Right cardiac atrium (tissue), 5 donors: ENCODE results near the gene PSORS1C2. TPM values are rescaled to one million over a fixed set of nuclear protein-coding genes. Genes with fewer than 3 reads are reported as not detected.

Experiments
- ATAC-seq, 2 donors: fragments of 200-7000 bp; cut with Tn5 transposase; one replicate each; pipeline versions ENCODE4 v1.8.0 to v1.9.1; 2020; ENCODE audit warnings: moderate library complexity in 2 of 2, mild to moderate bottlenecking in 1 of 2
- DNase-seq, 3 donors: peaks; one replicate each; pipeline ENCODE4 v3.0.0-alpha.2; 2020
- H3K27ac ChIP-seq: one replicate; pipeline ENCODE4 v1.5.1; 2013; ENCODE audit warnings: mild to moderate bottlenecking, low read length, control low read depth, moderate library complexity
- H3K27me3 ChIP-seq: one replicate; pipeline ENCODE4 v1.6.1; 2013; ENCODE audit not compliant: control insufficient read depth, insufficient read depth
- H3K4me1 ChIP-seq: one replicate; pipeline ENCODE4 v1.6.1; 2013; ENCODE audit warnings: low read length; ENCODE audit not compliant: control insufficient read depth, insufficient read depth
- H3K4me3 ChIP-seq: one replicate; pipeline ENCODE4 v1.5.1; 2013; ENCODE audit warnings: low read length, control low read depth
- H3K9me3 ChIP-seq: one replicate; pipeline ENCODE4 v1.6.1; 2013; ENCODE audit warnings: low read length; ENCODE audit not compliant: control insufficient read depth
- WGBS: extraction: QIAGEN DNeasy Blood & Tissue Kit; methylation state at CpG from one replicate; pipeline ENCODE4 v1.1.7; 2013; 5-methylcytosine and 5-hydroxymethylcytosine counted together
- intact Hi-C, 4 donors: fragments of 100-400 bp; cut with DNase I; formaldehyde crosslinking; loops; one replicate each; pipeline versions ENCODE4 v1.11.0 to v1.14.0; 2022 to 2023
- polyA plus RNA-seq: library from polyadenylated mRNA; stranded (reverse); fragments of 200-250 nt; gene quantifications from one replicate; pipeline ENCODE4 v1.2.3, GENCODE V29; 2013
- total RNA-seq, 4 donors: library from RNA; stranded (reverse); fragmentation: NEBNext Ultra II Directional; extraction: Animal tissue kit (Norgen Biotek cat#: 25700); gene quantifications; one replicate each; pipeline ENCODE4 v1.2.1, GENCODE V29; 2021
- donor health status: healthy with polysubstance abuse.
- donor health status: DM: no; HTN: yes; CAD: no.
- donor health status: DM: no; HTN: no; CAD: no.
- donor health status: DM: no; HTN: yes; CAD: no; lungs with severe emphysema.
- donor health status: DM: yes; HTN: yes; CAD: no.

The PSORS1C2 gene
- total and polyA plus RNA-seq, 5 donors: not detected

DNA sequence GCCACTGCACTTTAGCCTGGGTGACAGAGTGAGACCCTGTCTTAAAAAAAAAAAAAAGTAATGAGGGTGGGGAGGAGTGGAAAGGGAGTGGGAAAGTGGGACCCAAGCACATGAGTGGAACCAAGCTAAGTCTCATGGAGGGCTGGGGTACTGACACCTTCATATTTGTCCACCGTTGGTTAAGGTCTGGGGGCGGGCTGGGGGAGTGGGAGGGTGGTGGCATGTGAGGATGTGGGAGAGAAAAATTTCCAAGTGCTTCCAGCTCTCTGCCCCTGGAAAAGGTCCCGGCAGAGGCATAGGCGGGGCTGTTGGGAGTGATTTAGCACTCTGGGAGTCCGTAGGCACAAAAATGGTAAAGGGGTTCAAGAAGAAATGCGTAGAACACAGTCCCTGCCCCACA lies 6.1 kb downstream of the PSORS1C2 start:
- intact Hi-C loops: loop anchor here in 1 of 4 donors (10.0 kb wide), 1 partner anchor 242 kb away; no protein-coding TSS in a partner anchor
- Histone ChIP-seq H3K9me3 (no peaks in the 10 kb centered on the region), H3K27ac (no peak overlapping the region), H3K27me3 (no peaks in the 10 kb centered on the region), H3K4me3 (no peak overlapping the region), H3K4me1 (peaks cover under 1% of the 10 kb centered on the region)
- DNase-seq (no peak), ATAC-seq (no peak)
- 67% methylated on average over 6 of the region's 6 CpGs for WGBS

DNA sequence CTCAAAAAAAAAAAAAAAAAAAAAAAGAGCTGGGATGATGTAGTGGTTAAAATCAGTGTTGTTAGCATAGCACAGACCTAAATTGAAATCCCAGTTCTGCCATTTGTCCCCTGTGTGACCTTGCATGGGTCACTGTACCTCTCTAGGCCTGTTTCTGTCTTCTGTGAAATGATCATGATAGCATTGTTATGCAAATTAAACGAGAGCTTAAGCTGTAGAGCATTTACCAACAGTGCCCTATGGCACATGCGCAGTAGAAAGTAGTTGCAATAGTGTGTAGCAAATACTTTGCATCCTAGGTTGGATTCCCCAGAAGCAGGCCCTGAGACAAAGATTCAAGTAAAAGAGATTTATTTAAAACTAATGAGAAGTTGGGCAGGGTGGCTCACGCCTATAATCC lies 7.3 kb downstream of the PSORS1C2 start:
- Histone ChIP-seq H3K4me3 (no peak overlapping the region), H3K27ac (no peak overlapping the region), H3K27me3 (no peaks in the 10 kb centered on the region), H3K4me1 (peaks cover 2% of the 10 kb centered on the region), H3K9me3 (no peaks in the 10 kb centered on the region)
- ATAC-seq (no peak), DNase-seq (no peak)
- intact Hi-C loops: loop anchor here in 1 of 4 donors (10.0 kb wide), 1 partner anchor 243 kb away; no protein-coding TSS in a partner anchor
- WGBS: 75% methylated on average over 3 of the region's 3 CpGs

DNA sequence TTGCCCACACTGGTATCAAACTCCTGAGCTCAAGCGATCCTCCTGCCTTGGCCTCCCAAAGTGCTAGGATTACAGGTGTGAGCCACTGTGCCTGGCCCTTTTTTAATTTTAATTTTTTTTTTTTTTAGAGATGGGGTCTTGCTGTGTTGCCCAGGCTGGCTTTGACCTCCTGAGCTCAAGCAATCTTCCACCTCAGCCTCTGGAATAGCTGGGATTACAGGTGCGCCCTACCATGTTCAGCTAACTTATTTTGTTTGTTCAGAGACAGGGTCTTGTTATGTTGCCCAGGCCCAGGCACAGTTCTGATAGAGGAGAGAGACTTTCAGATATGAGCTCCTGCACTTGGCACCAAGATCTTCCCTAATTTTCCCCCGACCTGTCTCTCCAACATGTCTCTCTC lies 8.1 kb downstream of the PSORS1C2 start:
- Histone ChIP-seq H3K27me3 (no peaks in the 10 kb centered on the region), H3K27ac (no peak overlapping the region), H3K4me3 (no peak overlapping the region), H3K9me3 (no peaks in the 10 kb centered on the region), H3K4me1 (peaks cover 8% of the 10 kb centered on the region)
- 93% methylated on average over 3 of the region's 3 CpGs for WGBS
- intact Hi-C loops: loop anchor here in 1 of 4 donors (10.0 kb wide), 1 partner anchor 244 kb away; no protein-coding TSS in a partner anchor
- DNase-seq: no peak
- ATAC-seq: no peak

DNA sequence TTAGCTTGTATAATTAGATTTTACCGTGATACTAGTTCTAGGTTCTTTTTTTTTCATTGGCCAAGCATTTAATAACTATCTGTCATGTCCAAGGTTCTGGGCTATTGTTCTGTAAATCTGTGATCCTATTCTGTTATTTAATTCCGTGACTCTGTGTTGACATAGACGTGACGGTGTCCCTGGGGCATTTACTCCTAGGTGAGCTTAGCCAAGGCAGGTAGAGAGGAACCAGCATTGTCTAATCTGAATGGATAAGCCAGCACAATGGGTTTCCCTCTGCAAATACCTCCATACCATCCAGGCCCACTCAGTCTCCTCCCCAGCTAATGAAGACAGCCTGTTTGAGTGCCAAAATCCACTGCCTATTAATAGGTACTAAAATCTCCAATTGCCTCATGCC lies 9.7 kb downstream of the PSORS1C2 start:
- intact Hi-C loops: loop anchor here in 1 of 4 donors (5.0 kb wide), 1 partner anchor 233 kb away; no protein-coding TSS in a partner anchor
- no peak overlapping the region for H3K4me3 ChIP-seq
- no peaks in the 10 kb centered on the region for H3K9me3 ChIP-seq
- ATAC-seq (no peak), DNase-seq (no peak)
- WGBS: 59% methylated on average over 4 of the region's 4 CpGs
- H3K4me1 ChIP-seq: peaks cover 12% of the 10 kb centered on the region
- no peaks in the 10 kb centered on the region for H3K27me3 ChIP-seq
- H3K27ac ChIP-seq: no peak overlapping the region

DNA sequence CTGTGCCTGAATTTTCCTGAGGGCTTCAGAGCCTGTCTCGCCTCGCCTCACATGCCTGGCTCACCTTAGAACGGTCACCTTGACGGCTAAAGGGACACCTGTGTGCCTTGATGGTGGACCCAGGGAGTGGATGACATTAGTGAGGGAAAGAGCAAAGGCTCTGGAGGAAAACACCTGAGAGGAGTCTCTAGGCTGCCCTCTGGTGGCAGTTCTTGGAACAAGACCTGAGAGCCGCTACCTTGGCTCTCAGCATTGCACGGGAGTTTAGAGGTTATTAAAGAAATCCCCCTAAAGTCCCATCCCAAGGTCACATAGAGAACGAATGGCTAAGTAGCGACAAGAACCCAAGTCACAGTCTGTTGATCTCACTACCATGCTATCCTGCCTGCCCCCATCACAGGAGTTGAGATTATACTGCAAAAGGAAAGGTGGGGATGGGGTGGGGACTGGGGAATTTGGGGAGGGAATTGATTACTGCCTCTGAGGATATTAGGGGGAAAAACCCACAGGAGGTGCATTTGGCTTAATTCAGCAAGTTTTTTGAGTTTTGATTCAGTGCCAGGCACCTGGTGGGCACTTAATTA lies 10.7 kb downstream of the PSORS1C2 start:
- DNase-seq: peak in 2 of 3 donors; percentile 47 to 83
- no peak overlapping the region for H3K4me3 ChIP-seq
- WGBS: 13% methylated on average over 8 of the region's 8 CpGs
- no peak for ATAC-seq
- H3K27me3 ChIP-seq: no peaks in the 10 kb centered on the region
- no peak overlapping the region for H3K27ac ChIP-seq
- intact Hi-C loops: loop anchor here in 1 of 4 donors (5.0 kb wide), 1 partner anchor 234 kb away; no protein-coding TSS in a partner anchor
- H3K9me3 ChIP-seq: no peaks in the 10 kb centered on the region
- peaks cover 14% of the 10 kb centered on the region for H3K4me1 ChIP-seq

DNA sequence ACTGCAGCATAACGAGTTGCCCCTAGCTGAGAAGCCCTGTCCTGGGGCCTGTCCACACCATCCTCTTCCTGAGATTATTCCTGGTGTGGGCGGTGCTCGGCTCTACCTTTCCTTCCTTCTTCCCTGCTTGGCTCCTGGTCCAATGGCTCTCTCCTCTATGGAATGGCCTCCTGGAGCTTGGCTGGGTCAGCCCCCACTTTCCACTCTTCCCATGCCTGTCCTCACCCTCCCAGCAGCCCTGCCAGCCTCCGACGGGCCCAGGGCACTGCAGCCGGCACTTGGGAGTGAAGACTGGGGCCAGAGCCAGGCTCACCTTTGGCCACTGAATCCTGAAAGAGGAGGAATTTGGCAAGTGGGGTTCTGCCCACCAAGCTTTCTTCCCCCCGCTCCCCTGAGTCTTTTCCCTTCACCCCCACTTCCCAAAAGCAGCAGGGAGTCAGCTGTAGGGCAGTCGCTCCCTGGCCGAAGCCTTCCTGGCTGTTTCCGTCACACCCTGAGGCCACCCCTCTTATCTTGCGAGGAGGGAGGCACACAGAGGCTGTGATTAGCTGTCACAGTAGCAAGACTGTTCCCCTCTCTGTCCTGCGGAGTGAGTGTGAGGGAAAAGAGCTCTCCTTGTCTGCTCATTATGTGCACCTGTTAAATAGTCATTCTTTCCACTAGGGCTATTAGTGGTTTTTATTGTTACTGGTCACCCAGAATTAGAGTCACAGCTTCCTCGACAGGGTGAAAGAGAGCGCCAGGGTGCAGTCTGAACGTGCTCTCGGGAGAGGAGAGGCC lies 12.3 kb downstream of the PSORS1C2 start:
- Histone ChIP-seq H3K4me3 (no peak overlapping the region), H3K4me1 (peaks cover 17% of the 10 kb centered on the region), H3K9me3 (no peaks in the 10 kb centered on the region), H3K27me3 (no peaks in the 10 kb centered on the region), H3K27ac (peak overlapping the region; percentile 93)
- 50% methylated on average over 16 of the region's 16 CpGs for WGBS
- intact Hi-C loops: loop anchor here in 1 of 4 donors (5.0 kb wide), 1 partner anchor 236 kb away; no protein-coding TSS in a partner anchor
- DNase-seq: no peak
- peak; percentile 48 to 65 for ATAC-seq

DNA sequence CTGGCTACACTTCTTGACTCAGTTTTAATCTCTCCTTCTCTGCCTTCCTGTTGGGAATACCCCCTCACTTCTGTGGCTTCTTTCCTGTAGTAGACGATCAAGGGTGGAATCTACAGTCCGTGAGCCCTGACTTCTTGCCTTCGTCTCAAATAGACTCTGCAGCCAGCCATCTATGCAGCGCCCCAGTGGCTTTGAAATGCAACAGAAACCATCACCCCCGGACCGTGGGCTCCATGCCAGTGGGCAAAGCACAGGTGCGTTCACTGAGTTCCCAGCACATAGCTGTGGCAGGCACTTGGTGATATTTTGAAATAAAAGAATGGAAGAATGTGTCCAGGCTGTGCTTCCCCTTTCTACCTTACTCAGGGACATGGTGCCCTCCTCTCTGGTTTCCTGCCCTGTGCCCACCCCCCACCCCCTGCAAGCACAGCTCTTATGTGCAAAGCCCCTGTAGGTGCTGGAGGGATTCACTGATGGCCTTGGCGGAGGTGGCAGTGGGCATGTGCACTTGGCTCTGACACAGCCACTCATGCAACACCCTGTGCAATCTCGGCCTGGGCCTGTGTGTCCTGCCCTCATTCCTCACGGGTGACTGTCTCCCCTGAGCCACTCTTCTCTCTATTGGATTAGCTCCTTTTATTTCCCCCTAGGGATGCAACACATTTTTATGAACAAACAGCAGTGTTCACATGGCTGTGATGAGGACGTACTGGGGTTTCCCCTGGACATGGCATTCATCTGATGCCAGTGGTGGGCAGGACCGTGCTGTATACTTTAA lies 13.1 kb downstream of the PSORS1C2 start:
- DNase-seq (peak in 1 of 3 donors; percentile 83), ATAC-seq (peak; percentile 52 to 57)
- Histone ChIP-seq H3K27ac (peak overlapping the region; percentile 93), H3K9me3 (no peaks in the 10 kb centered on the region), H3K27me3 (no peaks in the 10 kb centered on the region), H3K4me3 (no peak overlapping the region), H3K4me1 (peaks cover 17% of the 10 kb centered on the region)
- intact Hi-C loops: loop anchor here in 1 of 4 donors (5.0 kb wide), 1 partner anchor 237 kb away; no protein-coding TSS in a partner anchor
- WGBS: 54% methylated on average over 12 of the region's 12 CpGs

DNA sequence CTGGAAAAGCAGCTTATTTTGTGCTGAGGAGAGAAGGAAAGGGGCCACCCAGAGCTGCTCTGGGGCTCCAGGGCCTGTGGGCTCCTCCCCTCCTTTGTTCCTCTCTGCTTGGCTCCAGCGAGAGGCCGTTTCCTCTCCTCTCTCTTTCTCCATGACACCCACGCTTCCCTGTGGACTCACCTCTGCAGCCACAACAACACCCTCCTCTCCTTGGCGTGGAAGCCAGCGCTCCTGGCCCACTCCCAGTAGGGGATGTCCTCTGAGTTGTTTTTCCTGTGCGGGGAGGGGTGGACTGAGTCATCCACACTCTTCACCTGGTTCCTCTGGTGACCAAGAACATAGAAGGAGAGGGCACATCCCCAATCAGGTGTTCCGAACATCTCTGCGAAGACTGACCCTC lies 13.7 kb downstream of the PSORS1C2 start:
- no peaks in the 10 kb centered on the region for H3K9me3 ChIP-seq
- 43% methylated on average over 8 of the region's 8 CpGs for WGBS
- H3K27ac ChIP-seq: peak overlapping the region; percentile 75
- intact Hi-C loops: loop anchor here in 1 of 4 donors (5.0 kb wide), 1 partner anchor 237 kb away; no protein-coding TSS in a partner anchor
- H3K27me3 ChIP-seq: no peaks in the 10 kb centered on the region
- H3K4me1 ChIP-seq: peaks cover 17% of the 10 kb centered on the region
- peak in 2 of 3 donors; percentile 48 to 78 for DNase-seq
- ATAC-seq: peak; percentile 23 to 37
- H3K4me3 ChIP-seq: no peak overlapping the region

DNA sequence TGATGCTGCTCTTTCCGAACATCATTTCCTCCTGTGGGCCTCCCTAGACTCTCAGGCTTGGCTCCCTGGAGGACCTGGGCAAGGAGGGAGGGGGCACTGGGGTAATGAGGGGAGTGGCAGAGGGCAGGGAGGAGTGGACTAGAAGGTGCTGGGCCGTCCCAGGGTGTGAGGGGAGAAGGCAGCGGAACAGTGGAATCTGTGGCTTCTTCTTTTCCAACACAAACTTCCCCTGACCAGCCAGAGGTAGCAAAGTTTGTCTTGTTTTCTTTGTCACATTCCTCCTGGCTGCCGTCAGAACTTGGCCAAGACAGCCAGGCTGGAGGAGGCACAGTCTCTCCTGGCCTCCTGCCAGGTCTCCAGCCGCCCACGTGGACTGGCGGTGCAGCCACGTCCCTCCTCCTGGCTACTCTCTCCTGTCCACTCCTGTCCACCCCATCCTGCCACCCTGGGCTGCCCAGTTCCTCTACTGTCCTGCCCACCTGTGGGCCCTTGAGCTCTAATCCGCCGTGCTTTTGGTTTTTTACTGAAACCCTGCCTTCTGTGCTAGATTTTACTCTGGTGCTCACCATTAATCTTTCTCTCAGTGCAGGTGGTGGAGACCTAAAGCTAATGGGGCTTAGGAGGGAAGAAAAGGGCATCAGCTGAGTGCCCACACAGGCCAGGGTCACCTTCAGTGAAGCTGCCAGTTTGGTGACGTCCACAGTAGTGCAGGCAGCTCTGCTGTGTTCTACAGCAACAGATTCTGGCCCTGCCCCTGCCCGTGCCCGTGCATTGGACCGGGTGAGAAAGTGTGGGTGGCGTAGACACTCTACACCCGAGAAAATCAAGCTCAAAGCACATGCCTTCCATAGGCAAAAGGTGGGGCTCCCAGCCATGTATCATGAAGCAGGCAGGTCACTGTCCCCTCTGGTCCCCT lies 15.8 kb downstream of the PSORS1C2 start:
- Histone ChIP-seq H3K9me3 (no peaks in the 10 kb centered on the region), H3K4me3 (no peak overlapping the region), H3K27ac (peak overlapping the region; percentile 66), H3K27me3 (no peaks in the 10 kb centered on the region), H3K4me1 (peaks cover 17% of the 10 kb centered on the region)
- peak; percentile 85 to 93 (median 89) for DNase-seq
- 37% methylated on average over 16 of the region's 16 CpGs for WGBS
- ATAC-seq: peak; percentile 65 to 68
- intact Hi-C loops: no loop called here
